Stimulated activated naive CD4-positive, alpha-beta T cell treated with Interleukin-2 at 50 U/mL for 16 hours (primary cell): ENCODE results near the gene RRAGC.
"Not testable (repeated sequence)": the region's sequence is repeated elsewhere in the genome, so short reads cannot be mapped to it uniquely, and the experiment has no call there.

Experiments used
- DNase-seq: peaks from one replicate; lab custom pipeline; 2025; lab: John Stamatoyannopoulos, UW

RRAGC gene

GRCh38 chr1:38815903-38816627 lies 43.5 kb downstream of the RRAGC start:
- no peak for DNase-seq

- no peak for DNase-seq
Observed at GRCh38 chr1:38814984-38815464, 44.5 kb downstream of the RRAGC start.

- DNase-seq: no peak
Observed at GRCh38 chr1:38814444-38814983, 45.1 kb downstream of the RRAGC start.

DNA sequence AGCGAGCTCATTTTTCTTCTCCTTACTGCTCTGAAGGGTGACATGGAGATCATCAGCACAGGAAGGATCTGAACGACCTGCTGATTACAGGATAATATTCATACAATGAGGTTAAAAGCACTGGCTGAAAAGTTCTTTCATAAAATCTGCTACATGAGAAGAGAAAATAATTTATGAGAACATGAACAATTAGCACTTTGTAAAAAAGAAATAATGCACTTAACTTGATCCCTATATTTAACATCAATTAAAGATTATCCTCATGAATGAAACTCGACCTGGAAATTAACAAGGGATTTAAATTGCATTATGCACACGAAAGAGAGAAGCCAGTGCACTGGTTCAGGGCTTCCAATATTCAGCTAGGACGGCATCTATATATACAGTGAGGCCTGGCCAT lies 46.6 kb downstream of the RRAGC start:
- no peak for DNase-seq

DNA sequence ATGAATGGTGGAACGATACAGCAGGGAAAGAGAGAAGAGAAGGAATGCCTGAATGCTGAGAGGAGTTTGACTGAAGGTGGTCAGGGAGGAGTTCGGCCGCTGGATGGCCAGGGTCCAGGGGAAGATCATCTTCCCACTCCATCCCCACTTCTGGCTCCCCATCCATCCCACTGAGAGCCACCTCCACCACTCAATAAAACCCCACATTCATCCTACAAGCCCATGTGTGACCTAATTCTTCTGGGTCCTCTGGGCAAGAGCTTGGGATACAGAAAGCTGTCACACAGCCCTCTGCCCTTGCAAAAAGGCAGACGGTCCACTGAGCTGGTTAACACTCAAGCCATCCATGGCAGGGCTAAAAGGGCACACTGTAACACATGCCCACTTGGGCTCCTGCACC lies 48.1 kb downstream of the RRAGC start:
- not testable (repeated sequence) for DNase-seq

DNA sequence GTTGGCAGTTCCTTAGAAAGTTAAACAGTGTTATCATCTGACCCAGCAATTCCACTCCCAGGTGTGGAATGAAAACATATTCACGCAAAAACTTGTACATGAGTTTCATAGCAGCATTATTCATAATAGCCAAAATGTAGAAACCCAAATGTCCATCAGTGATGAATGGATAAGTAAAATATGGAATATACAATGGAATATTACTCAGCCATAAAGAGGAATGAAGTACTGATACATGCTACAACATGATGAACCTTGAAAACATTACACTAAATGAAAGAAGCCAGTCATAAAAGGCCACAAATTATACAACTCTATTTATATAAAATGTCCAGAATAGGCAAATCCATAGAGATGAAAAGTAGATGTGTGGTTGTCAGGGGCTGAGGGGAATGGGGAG lies 53.5 kb downstream of the RRAGC start:
- no peak for DNase-seq

DNA sequence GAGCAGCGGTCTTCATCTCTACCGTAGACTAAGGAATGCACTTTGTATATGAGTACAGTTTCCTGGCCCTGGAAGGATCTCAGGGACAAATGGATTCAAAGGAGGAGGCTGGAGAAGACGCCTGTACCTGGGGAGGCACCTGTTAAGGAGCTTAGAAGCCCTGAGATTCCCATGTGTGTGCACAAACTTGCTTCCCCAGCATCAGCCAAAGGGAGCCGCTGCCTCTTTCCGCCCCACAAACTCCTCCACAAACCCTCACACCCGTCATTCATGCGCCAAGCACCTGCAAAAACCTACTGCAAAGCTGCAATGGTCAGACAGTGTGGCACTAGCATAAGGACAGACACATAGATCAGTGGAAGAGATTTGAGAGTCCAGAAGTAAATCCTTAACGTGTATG lies 54.5 kb downstream of the RRAGC start:
- no peak for DNase-seq

GRCh38 chr1:38804062-38804886 lies 55.3 kb downstream of the RRAGC start:
- no peak for DNase-seq

- DNase-seq: no peak
Observed at GRCh38 chr1:38803647-38804046, 55.9 kb downstream of the RRAGC start.

DNA sequence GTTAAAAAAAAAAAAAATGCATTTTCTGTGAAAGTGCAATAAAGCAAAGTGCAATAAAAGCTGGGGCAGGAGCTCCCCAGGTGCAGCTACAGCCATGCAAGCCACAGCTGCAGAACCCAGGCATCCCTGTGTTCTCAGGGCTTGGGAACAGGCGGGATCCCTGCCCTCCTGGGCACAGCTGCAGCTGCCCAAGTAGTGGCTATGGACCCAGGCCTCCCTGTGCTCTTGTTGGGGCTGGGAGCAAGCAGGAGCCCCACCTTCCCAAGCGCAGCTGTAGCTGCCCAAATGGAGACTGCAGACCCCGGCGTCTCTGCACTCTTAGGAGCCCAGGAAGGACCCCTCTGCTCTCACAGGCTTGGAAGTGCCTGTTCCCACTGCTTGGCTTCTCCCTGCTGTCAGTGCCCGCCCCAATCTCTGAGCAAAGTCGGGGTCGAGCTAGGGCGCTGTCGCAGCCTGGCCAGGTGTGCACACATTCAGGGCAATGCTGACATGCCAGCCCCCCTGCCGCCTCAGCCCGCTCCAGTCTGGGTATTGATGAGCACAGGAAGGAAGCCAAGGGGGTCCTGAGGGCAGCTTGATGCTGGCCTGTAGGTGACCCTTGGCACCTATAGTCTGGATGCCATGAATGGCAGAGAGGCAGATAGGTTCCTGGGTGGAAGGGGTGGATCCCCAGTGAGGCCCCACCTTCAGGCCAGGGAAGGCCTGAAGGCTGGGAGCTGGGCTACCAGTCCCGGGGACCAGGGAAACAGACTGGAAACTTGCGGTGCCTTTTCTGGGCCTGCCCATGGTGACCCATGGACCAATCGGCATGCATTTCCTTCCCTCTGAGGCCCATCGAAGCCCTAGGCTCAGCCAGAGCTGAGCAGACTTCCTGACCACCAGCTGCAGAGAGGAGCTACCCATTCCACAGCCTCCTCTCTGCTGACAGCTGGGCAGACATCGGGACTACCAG lies 58.6 kb downstream of the RRAGC start:
- DNase-seq: no peak

- no peak for DNase-seq
Observed at GRCh38 chr1:38793299-38793698, 66.3 kb downstream of the RRAGC start.

DNA sequence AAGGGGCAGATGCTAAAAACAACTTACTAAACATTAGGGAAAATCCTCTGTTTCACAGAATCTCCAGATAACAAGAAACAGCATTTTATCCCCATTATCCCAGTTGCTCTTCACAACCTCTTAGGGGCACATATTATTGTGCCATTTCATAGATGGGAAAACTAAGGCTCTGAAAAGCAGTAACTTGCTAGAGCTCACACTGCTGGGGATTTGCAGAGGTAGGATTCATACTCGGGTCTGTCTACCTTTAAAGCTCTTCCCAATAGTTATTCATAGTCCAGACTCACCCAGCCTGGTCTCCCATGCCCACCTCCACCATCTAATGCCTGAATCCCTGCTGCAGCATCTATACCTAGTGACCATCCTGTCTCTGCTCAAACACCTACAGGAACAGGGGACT lies 67.7 kb downstream of the RRAGC start:
- DNase-seq: no peak

GRCh38 chr1:38791164-38791515 lies 68.4 kb downstream of the RRAGC start:
- no peak for DNase-seq

GRCh38 chr1:38790422-38791163 lies 69.0 kb downstream of the RRAGC start:
- no peak for DNase-seq

DNA sequence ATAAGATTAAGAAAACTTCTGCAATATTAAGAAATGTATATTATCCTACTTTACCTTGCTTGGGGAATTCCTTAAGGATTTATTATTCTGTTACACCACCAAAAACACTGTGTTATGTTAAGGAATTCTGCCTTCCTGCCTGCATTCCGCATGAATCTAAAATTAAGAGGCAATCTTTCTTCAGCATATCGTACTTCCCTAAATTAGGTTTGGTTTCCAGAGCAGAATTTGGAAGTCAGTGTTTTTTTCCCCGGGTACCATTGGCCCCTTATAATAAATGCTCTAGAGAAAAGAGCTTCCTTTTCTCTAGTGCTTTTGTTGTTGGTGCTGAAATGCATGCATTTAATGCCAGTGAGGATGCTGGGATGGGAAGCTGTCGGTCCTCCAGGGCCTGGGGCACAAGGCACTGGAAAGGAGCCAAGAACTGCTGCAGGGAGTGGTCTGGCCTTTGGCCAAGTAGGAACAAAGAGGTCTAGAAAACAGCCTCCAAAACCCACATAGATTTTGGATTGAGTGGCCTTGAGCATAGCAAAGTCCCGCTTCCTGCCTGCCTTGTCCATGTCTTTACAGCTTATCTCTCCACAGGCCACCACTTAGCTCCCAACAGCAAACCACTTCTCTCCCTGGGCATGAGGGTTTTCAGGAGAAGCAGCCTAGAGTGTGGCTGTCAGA lies 69.9 kb downstream of the RRAGC start:
- no peak for DNase-seq

DNA sequence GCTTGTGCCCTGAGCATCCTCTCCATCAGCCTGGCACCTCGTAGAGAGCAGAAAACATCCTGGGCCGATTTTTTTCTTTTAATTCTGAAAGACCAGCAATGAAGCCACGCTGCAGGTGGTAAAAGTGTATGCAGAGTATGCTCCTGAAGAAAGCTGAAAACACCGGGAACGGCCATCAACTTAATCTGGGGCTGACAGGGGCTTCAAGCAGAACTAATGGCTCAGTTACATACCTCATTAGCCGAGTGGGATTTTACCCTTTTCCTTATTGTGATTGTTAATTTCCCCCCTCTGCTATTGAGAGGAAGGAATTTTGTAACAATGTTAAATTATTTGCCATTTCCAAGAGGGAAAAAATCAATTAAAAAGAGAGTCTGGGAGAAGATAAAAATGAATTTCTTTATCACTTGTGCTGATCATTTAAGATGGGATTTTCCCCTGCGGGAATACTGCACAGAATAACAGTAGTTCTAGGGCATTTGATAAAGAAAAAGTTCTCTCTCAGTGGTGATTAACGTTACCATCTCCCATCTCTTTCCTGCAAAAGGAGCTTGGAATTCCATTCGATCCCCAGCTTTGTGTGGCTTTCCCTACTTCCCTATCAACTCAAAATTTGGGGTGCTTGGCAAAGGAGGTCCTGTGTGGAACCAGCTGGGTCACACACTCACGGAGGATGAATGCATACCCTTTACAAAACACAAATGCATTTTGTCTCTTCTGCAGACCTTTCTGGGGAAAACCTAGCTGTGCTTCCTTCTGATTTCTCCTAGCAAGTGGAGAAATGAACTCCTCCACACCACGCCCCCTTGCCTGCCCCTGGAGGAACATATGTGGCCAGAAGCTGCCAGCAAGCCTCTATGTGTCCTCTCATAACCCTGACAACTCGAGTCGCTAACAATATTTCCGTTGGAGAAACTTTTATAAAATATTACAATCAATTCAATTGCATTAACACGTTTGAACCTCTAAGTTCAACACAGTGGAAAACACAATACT lies 70.9 kb downstream of the RRAGC start:
- DNase-seq: no peak
